ENCODE results near the gene CDH4.

CDH4 gene

GRCh38 chr20:61299618-61300017, 47.6 kb downstream of the CDH4 start:
- in situ Hi-C loops (cut with MboI; ENCODE audit: low sequenced_read_pairs) = no loop called here

GRCh38 chr20:61300293-61300692, 48.2 kb downstream of the CDH4 start:
- in situ Hi-C loops (cut with MboI; ENCODE audit: low sequenced_read_pairs) = no loop called here

DNA sequence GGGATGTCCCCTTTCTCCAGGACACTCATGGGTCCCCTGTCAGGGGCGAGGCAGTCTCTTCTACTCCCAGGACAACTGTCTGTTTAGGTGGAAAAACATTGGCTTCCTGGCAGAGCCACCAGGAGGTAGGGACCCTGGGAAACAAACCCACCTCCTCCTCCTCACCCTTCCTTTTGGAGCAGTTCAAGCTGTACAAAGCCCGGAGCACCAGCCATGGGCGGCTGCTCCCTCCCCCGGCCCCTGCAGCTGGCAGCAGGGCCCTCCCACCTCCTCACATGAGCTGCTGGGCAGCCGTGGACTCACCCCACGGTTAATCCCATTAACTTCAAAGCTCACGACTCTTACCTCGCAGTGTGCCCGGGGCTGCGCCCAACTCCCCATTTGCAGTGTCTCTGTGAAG, 48.6 kb downstream of the CDH4 start:
- in situ Hi-C loops (cut with MboI; ENCODE audit: low sequenced_read_pairs) = no loop called here

DNA sequence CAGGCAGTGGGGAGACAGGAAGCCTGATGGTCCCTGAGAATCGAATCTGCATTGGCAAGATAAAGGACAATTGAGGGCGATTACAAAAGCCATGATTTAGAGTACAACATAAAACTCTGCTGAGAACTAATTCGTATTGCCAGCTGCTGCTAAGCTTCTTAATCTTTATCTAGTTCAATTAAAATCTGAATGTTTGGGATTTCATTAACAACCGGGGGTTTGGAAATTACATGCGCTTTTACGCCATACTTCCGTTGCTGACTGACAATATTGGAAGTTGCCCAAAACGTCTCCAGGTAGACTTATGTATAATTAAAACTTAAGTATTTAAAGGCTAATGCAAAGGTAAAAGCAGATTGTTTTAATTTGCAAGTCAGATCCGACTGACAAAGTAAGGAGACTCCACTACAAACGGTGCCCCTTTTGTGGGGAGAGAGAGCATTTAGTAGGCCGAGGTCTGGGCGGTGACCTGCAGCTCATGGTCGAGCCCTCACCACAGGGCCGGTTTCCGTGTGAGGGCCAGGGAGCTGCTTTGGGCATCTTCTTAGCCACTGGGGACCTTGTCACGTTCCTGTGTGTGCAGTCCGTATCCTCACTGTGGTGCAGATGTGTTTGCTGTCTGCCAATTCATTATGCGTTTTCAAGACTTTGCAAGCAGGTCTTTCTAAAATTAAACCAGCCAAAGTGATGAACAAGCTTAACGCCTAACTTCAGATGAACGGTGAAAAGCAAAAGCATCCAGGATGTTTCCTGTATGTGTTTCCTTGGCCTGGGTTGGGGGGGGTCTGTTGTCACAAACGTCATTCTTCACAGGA, 49.9 kb downstream of the CDH4 start:
- in situ Hi-C loops (cut with MboI; ENCODE audit: low sequenced_read_pairs) = no loop called here

GRCh38 chr20:61303217-61303616, 51.2 kb downstream of the CDH4 start:
- in situ Hi-C loops (cut with MboI; ENCODE audit: low sequenced_read_pairs) = no loop called here

GRCh38 chr20:61303675-61304074, 51.6 kb downstream of the CDH4 start:
- in situ Hi-C loops (cut with MboI; ENCODE audit: low sequenced_read_pairs) = no loop called here

- in situ Hi-C loops (cut with MboI; ENCODE audit: low sequenced_read_pairs) = no loop called here
Measured at GRCh38 chr20:61304750-61305149, 52.7 kb downstream of the CDH4 start.

DNA sequence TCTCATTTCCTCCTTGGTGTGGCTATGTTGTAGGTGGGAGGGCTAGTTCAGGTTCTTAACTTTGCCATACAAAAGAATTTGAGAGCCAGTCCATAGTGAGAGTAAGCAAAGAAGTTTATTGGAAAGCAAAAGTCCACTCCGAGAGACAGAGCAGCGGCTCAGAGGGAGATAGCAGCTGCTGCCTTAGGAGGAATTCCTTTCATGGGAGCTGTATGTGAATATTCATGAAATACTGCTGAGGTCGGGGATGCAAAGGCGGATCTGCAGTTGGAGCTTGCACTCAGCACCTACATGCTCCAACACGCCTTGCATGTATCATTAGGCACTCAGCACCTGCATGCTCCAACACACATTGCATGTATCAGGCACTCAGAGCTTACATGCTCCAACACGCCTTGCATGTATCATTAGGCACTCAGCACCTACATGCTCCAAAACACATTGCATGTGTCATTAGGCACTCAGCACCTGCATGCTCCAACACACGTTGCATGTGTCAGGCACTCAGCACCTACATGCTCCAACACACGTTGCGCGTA, 54.9 kb downstream of the CDH4 start:
- in situ Hi-C loops (cut with MboI; ENCODE audit: low sequenced_read_pairs) = no loop called here

- in situ Hi-C loops (cut with MboI; ENCODE audit: low sequenced_read_pairs) = no loop called here
Measured at GRCh38 chr20:61307686-61308476, 55.8 kb downstream of the CDH4 start.

- in situ Hi-C loops (cut with MboI; ENCODE audit: low sequenced_read_pairs) = no loop called here
Measured at GRCh38 chr20:61308477-61308774, 56.4 kb downstream of the CDH4 start.

- in situ Hi-C loops (cut with MboI; ENCODE audit: low sequenced_read_pairs) = no loop called here
Measured at GRCh38 chr20:61310954-61311353, 58.9 kb downstream of the CDH4 start.

- in situ Hi-C loops (cut with MboI; ENCODE audit: low sequenced_read_pairs) = no loop called here
Measured at GRCh38 chr20:61311656-61312387, 59.8 kb downstream of the CDH4 start.

GRCh38 chr20:61312925-61313324, 60.9 kb downstream of the CDH4 start:
- in situ Hi-C loops (cut with MboI; ENCODE audit: low sequenced_read_pairs) = no loop called here

DNA sequence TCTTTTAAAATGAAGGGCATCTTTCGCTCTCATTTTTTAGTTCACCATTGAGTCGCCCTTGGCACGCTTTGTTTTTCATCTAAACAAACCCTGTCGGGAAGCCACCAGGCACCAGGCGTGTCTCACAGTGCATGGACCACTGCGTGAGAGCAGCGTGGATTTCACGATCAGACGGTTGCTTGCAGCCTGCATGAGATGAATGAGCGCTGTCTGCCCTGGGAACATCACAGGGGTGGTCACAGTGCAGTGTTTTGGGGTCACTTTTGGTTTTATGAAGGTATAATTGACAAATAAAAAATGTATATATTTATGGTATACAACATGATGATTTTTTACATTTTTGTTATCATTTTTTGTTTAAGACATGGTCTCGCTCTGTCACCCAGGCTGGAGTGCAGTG, 61.3 kb downstream of the CDH4 start:
- in situ Hi-C loops (cut with MboI; ENCODE audit: low sequenced_read_pairs) = no loop called here

- in situ Hi-C loops (cut with MboI; ENCODE audit: low sequenced_read_pairs) = no loop called here
Measured at GRCh38 chr20:61314326-61315010, 62.4 kb downstream of the CDH4 start.

DNA sequence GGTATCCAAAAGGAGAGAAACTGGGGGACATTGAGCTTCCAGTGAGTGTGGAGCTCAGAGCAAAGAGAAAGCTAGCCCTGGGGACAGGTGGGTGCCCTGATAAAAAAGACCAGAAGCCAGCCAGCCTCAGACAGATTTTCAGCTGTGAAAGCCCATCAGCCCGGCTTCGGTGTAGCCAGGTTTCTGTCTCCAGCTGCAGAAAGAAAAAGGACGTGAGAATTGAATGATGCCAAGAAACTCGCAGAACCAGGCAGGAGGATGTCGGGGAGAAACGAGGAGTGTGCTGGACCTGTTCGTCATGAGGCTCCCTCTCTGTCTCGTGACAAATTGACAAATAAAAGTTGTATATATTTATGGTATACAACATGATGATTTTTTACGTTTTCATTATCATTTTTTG, 63.3 kb downstream of the CDH4 start:
- in situ Hi-C loops (cut with MboI; ENCODE audit: low sequenced_read_pairs) = no loop called here

DNA sequence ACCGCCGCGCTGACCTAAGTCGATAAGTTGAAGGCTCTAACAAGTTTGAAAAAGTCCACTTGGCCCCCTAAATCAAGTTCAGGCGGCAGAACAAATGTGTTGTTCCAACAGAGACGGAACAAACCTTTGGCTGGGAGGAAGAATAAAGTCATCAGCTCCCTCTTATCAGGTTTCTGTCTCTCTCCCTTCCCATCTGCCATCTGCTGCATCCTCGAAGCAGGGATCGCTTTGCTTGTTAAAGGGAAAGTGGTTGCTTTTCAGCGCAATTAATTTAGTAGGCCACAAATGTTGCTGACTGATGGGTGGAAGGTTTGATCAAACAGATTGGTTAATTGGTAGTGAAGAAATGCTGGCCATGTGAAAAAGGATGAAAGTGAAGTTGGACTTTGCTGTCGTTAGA, 64.3 kb downstream of the CDH4 start:
- in situ Hi-C loops (cut with MboI; ENCODE audit: low sequenced_read_pairs) = no loop called here

GRCh38 chr20:61317966-61318530, 66.0 kb downstream of the CDH4 start:
- in situ Hi-C loops (cut with MboI; ENCODE audit: low sequenced_read_pairs) = no loop called here

GRCh38 chr20:61320691-61321425, 68.8 kb downstream of the CDH4 start:
- in situ Hi-C loops (cut with MboI; ENCODE audit: low sequenced_read_pairs) = no loop called here

GRCh38 chr20:61321481-61321880, 69.4 kb downstream of the CDH4 start:
- in situ Hi-C loops (cut with MboI; ENCODE audit: low sequenced_read_pairs) = no loop called here

Data from HL-60/S4 treated with phorbol 12-myristate 13-acetate at 8.2 ng/mL for 4 days and 3 days (cell line).